CD14-positive monocyte (primary cell): ENCODE results near the gene OGDHL. TPM values are rescaled to one million over a fixed set of nuclear protein-coding genes. Genes with fewer than 3 reads are reported as not detected.

ENCODE experiments used
- DNase-seq, 3 donors: peaks; one replicate each; pipeline ENCODE4 v3.0.0-alpha.2; 2011 to 2022
- H2AFZ ChIP-seq: 2 replicates; pipeline ENCODE4 v1.6.0; 2012; ENCODE audit warnings: mild to moderate bottlenecking, low read depth, low read length, inconsistent platforms; ENCODE audit not compliant: insufficient read depth, poor library complexity, severe bottlenecking
- H3K27ac ChIP-seq, 2 donors: 1 replicate in 1 of 2; 2 replicates in 1 of 2; pipeline ENCODE4 v1.5.1; 2012 to 2013; ENCODE audit warnings: low read length in 2 of 2, control low read depth in 1 of 2, inconsistent platforms in 1 of 2, low read depth in 1 of 2, mild to moderate bottlenecking in 1 of 2
- H3K27me3 ChIP-seq, 2 donors: one replicate each; pipeline versions ENCODE4 v1.6.0 to v1.6.1; 2011 to 2013; ENCODE audit warnings: low read length in 2 of 2; ENCODE audit not compliant: control insufficient read depth in 2 of 2, insufficient read depth in 2 of 2
- H3K36me3 ChIP-seq, 2 donors: replicated peaks in 1 of 2; 1 replicate in 1 of 2; 2 replicates in 1 of 2; pipeline versions ENCODE4 v1.5.1 to v1.6.1; 2012 to 2013; ENCODE audit warnings: low read length in 2 of 2, control low read depth in 1 of 2, inconsistent platforms in 1 of 2, mild to moderate bottlenecking in 1 of 2; ENCODE audit not compliant: insufficient read depth in 2 of 2, control insufficient read depth in 1 of 2
- H3K4me1 ChIP-seq, 2 donors: 1 replicate in 1 of 2; 2 replicates in 1 of 2; pipeline versions ENCODE4 v1.5.1 to v1.6.1; 2012 to 2013; ENCODE audit warnings: low read length in 2 of 2, control low read depth in 1 of 2, inconsistent platforms in 1 of 2, mild to moderate bottlenecking in 1 of 2, moderate library complexity in 1 of 2; ENCODE audit not compliant: insufficient read depth in 2 of 2, control insufficient read depth in 1 of 2
- H3K4me2 ChIP-seq: replicated peaks from 2 replicates; pipeline ENCODE3; 2012; ENCODE audit warnings: low read length, moderate library complexity, mild to moderate bottlenecking; ENCODE audit not compliant: poor library complexity, severe bottlenecking; ENCODE audit errors: extremely low read depth
- H3K4me3 ChIP-seq, 3 experiments: fragments of 200-600 bp in 1 of 3; sonication (generic) in 1 of 3; replicated peaks in 1 of 3; 1 replicate in 2 of 3; 2 replicates in 1 of 3; pipeline ENCODE4 v1.5.1; 2011 to 2013; ENCODE audit warnings: low read length in 3 of 3, mild to moderate bottlenecking in 3 of 3, control low read depth in 2 of 3, low read depth in 2 of 3, inconsistent platforms in 1 of 3, moderate library complexity in 1 of 3
- H3K79me2 ChIP-seq: 2 replicates; pipeline ENCODE4 v1.6.0; 2012; ENCODE audit warnings: mild to moderate bottlenecking, control low read depth, inconsistent platforms, low read length, moderate library complexity; ENCODE audit not compliant: insufficient read depth
- H3K9ac ChIP-seq: 2 replicates; pipeline ENCODE4 v1.6.0; 2017; ENCODE audit warnings: low read length, mild to moderate bottlenecking; ENCODE audit not compliant: insufficient read depth, poor library complexity, severe bottlenecking
- H3K9me3 ChIP-seq, 2 donors: replicated peaks in 1 of 2; 1 replicate in 1 of 2; 2 replicates in 1 of 2; pipeline versions ENCODE4 v1.5.1 to v1.6.1; 2012 to 2013; ENCODE audit warnings: low read length in 2 of 2, control low read depth in 1 of 2; ENCODE audit not compliant: control insufficient read depth in 1 of 2, insufficient read depth in 1 of 2
- H4K20me1 ChIP-seq: 2 replicates; pipeline ENCODE4 v1.6.0; 2012; ENCODE audit warnings: mild to moderate bottlenecking, low read length, control low read depth, moderate library complexity; ENCODE audit not compliant: insufficient read depth
- H3K27ac Mint-ChIP-seq, 7 donors: one replicate each; pipeline ENCODE4 v1.8.0; 2020; ENCODE audit warnings: mild to moderate bottlenecking in 7 of 7, mixed read lengths in 7 of 7, moderate library complexity in 6 of 7, inconsistent platforms in 2 of 7
- H3K27me3 Mint-ChIP-seq, 3 donors: one replicate each; pipeline ENCODE4 v1.8.0; 2021 to 2022; ENCODE audit warnings: low read depth in 3 of 3, mild to moderate bottlenecking in 3 of 3, mixed read lengths in 3 of 3, moderate library complexity in 3 of 3, inconsistent platforms in 1 of 3
- H3K36me3 Mint-ChIP-seq, 2 donors: one replicate each; pipeline ENCODE4 v1.8.0; 2020; ENCODE audit warnings: mixed read lengths in 2 of 2, inconsistent platforms in 1 of 2, mild to moderate bottlenecking in 1 of 2
- H3K4me1 Mint-ChIP-seq: one replicate; pipeline ENCODE4 v1.8.0; 2020; ENCODE audit warnings: mild to moderate bottlenecking, mixed read lengths
- H3K4me3 Mint-ChIP-seq, 2 donors: one replicate each; pipeline ENCODE4 v1.8.0; 2020; ENCODE audit warnings: mild to moderate bottlenecking in 2 of 2, mixed read lengths in 2 of 2, moderate library complexity in 1 of 2
- H3K9me3 Mint-ChIP-seq, 7 donors: one replicate each; pipeline ENCODE4 v1.8.0; 2020 to 2022; ENCODE audit warnings: mixed read lengths in 7 of 7, mild to moderate bottlenecking in 6 of 7, moderate library complexity in 6 of 7, inconsistent platforms in 2 of 7
- WGBS: methylation state at CpG from one replicate; pipeline ENCODE4 v1.1.5; 2013; ENCODE audit warnings: missing lambda C conversion rate; ENCODE audit not compliant: insufficient coverage; 5-methylcytosine and 5-hydroxymethylcytosine counted together
- intact Hi-C, 2 donors: fragments of 100-400 bp; cut with micrococcal nuclease; formaldehyde crosslinking; loops; one replicate each; pipeline versions ENCODE4 v1.15.0 to v1.15.1; 2023
- polyA plus RNA-seq, 3 donors: library from polyadenylated mRNA; depleted of rRNA in 1 of 3; unstranded in 2 of 3; stranded (reverse) in 1 of 3; fragments of 300-500 nt in 2 of 3; fragments of >200 nt in 1 of 3; fragmentation: Illumina TruSeq in 2 of 3; gene quantifications; 1 replicate in 2 of 3; 2 replicates in 1 of 3; pipeline ENCODE4 v1.2.3, GENCODE V29; 2012 to 2021
- TF ChIP-seq, protein P1 (sequence below): fragments of 200-600 bp; IDR thresholded peaks from one replicate; pipeline ENCODE4 v1.8.0; 2022; ENCODE audit warnings: antibody characterized with exemption, mild to moderate bottlenecking

Gene OGDHL
- polyA plus RNA-seq, 3 donors: not detected

DNA sequence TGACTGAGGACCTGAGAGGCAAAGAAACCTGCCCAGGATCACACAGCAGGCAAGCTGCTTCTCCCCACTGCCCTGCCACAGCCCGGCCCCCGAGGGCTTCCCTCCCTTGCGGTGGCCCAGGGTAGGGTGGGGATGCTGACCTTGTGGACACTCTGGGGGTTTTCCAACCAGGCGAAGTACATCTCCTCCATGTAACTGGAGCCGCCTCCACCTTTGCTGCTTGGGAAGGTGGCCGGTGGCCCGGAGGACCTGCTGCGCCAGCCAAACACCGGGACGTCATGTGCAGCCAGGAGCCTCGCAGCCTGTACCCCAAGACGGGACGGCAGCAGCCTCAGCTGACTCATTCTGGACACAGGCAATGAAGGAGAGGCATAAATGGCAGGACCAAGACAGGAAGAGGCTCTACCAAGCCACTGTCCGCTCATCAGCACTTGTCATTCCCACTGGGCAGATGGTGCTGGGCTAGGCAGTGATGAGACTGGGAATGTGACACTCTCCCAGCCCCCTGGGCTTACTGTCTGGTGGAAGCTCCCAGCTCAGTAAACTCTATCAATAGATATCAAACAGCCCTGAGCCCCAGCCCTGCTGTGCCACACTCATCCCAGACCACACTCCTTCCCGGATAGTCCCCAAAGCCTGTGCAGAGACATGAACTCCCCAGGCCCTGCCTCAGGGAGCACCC is 3.7 kb downstream of the OGDHL start:
- Histone ChIP-seq H3K36me3 (no peaks in the 10 kb centered on the region), H2AFZ (no peak overlapping the region), H3K4me3 (no peak overlapping the region), H3K27ac (no peak overlapping the region), H3K4me1 (peaks cover 3 to 8% of the 10 kb centered on the region in 2 donors), H3K9ac (no peak overlapping the region), H3K79me2 (no peaks in the 10 kb centered on the region), H4K20me1 (no peaks in the 10 kb centered on the region), H3K9me3 (no peaks in the 10 kb centered on the region), H3K27me3 (peaks cover 0 to 21% of the 10 kb centered on the region in 2 donors), H3K4me2 (no peak overlapping the region)
- Mint-ChIP-seq H3K27me3 (peaks cover 10 to 28% (median 25%) of the 10 kb centered on the region in 3 donors), H3K4me1 (no peaks in the 10 kb centered on the region), H3K4me3 (no peak overlapping the region), H3K9me3 (peaks cover 0 to 2% (median 0%) of the 10 kb centered on the region in 7 donors), H3K27ac (peak overlapping the region in 1 of 7 donors; percentile 66), H3K36me3 (no peaks in the 10 kb centered on the region)
- TF ChIP-seq, protein P1, sequence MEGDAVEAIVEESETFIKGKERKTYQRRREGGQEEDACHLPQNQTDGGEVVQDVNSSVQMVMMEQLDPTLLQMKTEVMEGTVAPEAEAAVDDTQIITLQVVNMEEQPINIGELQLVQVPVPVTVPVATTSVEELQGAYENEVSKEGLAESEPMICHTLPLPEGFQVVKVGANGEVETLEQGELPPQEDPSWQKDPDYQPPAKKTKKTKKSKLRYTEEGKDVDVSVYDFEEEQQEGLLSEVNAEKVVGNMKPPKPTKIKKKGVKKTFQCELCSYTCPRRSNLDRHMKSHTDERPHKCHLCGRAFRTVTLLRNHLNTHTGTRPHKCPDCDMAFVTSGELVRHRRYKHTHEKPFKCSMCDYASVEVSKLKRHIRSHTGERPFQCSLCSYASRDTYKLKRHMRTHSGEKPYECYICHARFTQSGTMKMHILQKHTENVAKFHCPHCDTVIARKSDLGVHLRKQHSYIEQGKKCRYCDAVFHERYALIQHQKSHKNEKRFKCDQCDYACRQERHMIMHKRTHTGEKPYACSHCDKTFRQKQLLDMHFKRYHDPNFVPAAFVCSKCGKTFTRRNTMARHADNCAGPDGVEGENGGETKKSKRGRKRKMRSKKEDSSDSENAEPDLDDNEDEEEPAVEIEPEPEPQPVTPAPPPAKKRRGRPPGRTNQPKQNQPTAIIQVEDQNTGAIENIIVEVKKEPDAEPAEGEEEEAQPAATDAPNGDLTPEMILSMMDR: no peak
- no peak for DNase-seq
- intact Hi-C loops: no loop called here
- 100% methylated on average over 11 of the region's 15 CpGs for WGBS

DNA sequence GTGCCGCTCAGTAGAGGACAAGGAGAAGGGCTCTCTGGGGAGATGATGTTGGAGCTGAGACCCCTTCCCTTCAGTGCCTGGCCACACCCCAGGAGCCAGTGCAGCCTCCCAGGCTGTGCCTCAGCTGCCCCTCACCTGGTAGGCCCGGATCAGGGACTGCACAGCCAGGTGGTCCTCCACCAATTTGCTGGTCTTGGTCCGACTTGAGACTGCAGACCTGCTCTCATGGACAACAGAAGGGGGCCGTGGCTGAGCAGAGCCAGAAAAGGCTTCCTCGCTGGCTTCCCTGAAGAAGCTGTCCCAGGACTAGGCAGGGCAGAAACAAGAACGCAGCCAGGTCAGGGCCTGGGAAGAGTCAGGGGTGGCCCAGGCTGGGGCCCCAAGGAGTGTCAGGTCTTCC is 5.5 kb downstream of the OGDHL start:
- WGBS: 89% methylated on average over 6 of the region's 6 CpGs
- no peak overlapping the region for H3K27ac Mint-ChIP-seq
- Histone ChIP-seq H3K36me3 (no peaks in the 10 kb centered on the region), H3K9me3 (no peaks in the 10 kb centered on the region), H3K4me3 (no peak overlapping the region), H3K27me3 (peaks cover 0 to 8% of the 10 kb centered on the region in 2 donors), H2AFZ (no peak overlapping the region), H3K4me1 (peaks cover 0 to under 1% of the 10 kb centered on the region in 2 donors), H3K4me2 (no peak overlapping the region), H4K20me1 (no peaks in the 10 kb centered on the region), H3K79me2 (no peaks in the 10 kb centered on the region), H3K27ac (no peak overlapping the region), H3K9ac (no peak overlapping the region)
- intact Hi-C loops: no loop called here
- DNase-seq: no peak
- TF ChIP-seq, protein P1: no peak
- H3K9me3 Mint-ChIP-seq: peaks cover 0 to 2% (median 0%) of the 10 kb centered on the region in 7 donors
- H3K36me3 Mint-ChIP-seq: no peaks in the 10 kb centered on the region
- no peaks in the 10 kb centered on the region for H3K4me1 Mint-ChIP-seq
- H3K27me3 Mint-ChIP-seq: peaks cover 7 to 18% (median 17%) of the 10 kb centered on the region in 3 donors
- H3K4me3 Mint-ChIP-seq: no peak overlapping the region
